MM.1S (cell line): ENCODE data around the gene ALB.

Experiments
- DNase-seq: peaks from one replicate; pipeline ENCODE4 v3.0.0-alpha.2; 2015
- H2AFZ ChIP-seq: fragments of 300-600 bp; sonication (generic); 2 replicates; pipeline ENCODE4 v1.6.0; 2016; ENCODE audit warnings: antibody characterized with exemption, low read length
- H3F3A ChIP-seq: fragments of 300-600 bp; sonication (generic); 2 replicates; pipeline ENCODE4 v1.6.1; 2016; ENCODE audit warnings: mild to moderate bottlenecking, antibody characterized with exemption, low read length, moderate library complexity, mixed read lengths; ENCODE audit not compliant: insufficient read depth
- H3K27ac ChIP-seq: fragments of 300-600 bp; sonication (generic); 2 replicates; pipeline ENCODE4 v1.5.1; 2016; ENCODE audit warnings: mild to moderate bottlenecking, low read length
- H3K27me3 ChIP-seq: fragments of 300-600 bp; sonication (generic); replicated peaks from 2 replicates; pipeline ENCODE4 v1.6.0; 2016; ENCODE audit warnings: low read length; ENCODE audit not compliant: insufficient read depth
- H3K36me3 ChIP-seq: fragments of 300-600 bp; sonication (generic); replicated peaks from 2 replicates; pipeline ENCODE4 v1.6.1; 2016; ENCODE audit warnings: mild to moderate bottlenecking, low read length, mixed read lengths; ENCODE audit not compliant: insufficient read depth
- H3K4me1 ChIP-seq: fragments of 300-600 bp; sonication (generic); 2 replicates; pipeline ENCODE4 v1.6.1; 2016; ENCODE audit warnings: low read length, mixed read lengths
- H3K4me2 ChIP-seq: fragments of 300-600 bp; sonication (generic); 2 replicates; pipeline ENCODE4 v1.6.0; 2016; ENCODE audit warnings: low read depth, low read length
- H3K4me3 ChIP-seq: fragments of 300-600 bp; sonication (generic); 2 replicates; pipeline ENCODE4 v1.5.1; 2016; ENCODE audit warnings: low read length, mixed read lengths
- H3K79me2 ChIP-seq: fragments of 300-600 bp; sonication (generic); 2 replicates; pipeline ENCODE4 v1.6.1; 2016; ENCODE audit warnings: mixed run types, low read length, mixed read lengths
- H3K9ac ChIP-seq: fragments of 300-600 bp; sonication (generic); 2 replicates; pipeline ENCODE4 v1.6.1; 2016; ENCODE audit warnings: low read length, mixed read lengths
- H3K9me2 ChIP-seq: fragments of 300-600 bp; sonication (generic); replicated peaks from 2 replicates; pipeline ENCODE4 v1.6.1; 2016; ENCODE audit warnings: mild to moderate bottlenecking, low read length, mixed read lengths; ENCODE audit not compliant: insufficient read depth
- H3K9me3 ChIP-seq: fragments of 300-600 bp; sonication (generic); replicated peaks from 2 replicates; pipeline ENCODE4 v1.6.1; 2016; ENCODE audit warnings: mild to moderate bottlenecking, low read length, mixed read lengths; ENCODE audit not compliant: insufficient read depth
- H4K20me1 ChIP-seq: fragments of 300-600 bp; sonication (generic); 2 replicates; pipeline ENCODE4 v1.6.1; 2016; ENCODE audit warnings: mild to moderate bottlenecking, low read length, moderate library complexity, mixed read lengths; ENCODE audit not compliant: insufficient read depth
- EZH2 ChIP-seq: fragments of 300-600 bp; sonication (generic); optimal IDR thresholded peaks from 2 replicates; pipeline ENCODE3; 2017; ENCODE audit warnings: low read depth, mild to moderate bottlenecking, antibody characterized with exemption, low read length, mixed read lengths
- EZH2phosphoT487 ChIP-seq: fragments of 300-600 bp; sonication (generic); IDR thresholded peaks from 2 replicates; pipeline ENCODE4 v1.6.1; 2018; ENCODE audit warnings: antibody characterized with exemption, low read length
- TF ChIP-seq, protein P1 (sequence below): fragments of 300-600 bp; sonication (generic); IDR thresholded peaks from 2 replicates; pipeline ENCODE4 v1.5.1; 2016; ENCODE audit warnings: antibody characterized with exemption, low read length, mixed read lengths

ALB gene

DNA sequence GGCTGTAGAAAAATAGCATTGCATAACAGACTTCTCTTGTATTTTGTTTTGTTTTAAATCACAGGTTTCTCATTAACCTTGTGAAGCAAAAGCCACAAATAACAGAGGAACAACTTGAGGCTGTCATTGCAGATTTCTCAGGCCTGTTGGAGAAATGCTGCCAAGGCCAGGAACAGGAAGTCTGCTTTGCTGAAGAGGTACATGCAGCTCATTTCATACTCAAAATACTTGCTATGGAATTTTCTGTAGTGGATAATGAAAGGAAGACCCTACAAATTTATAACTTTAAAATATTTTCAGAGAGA lies 49.6 kb downstream of the ALB start:
- H3K79me2 ChIP-seq = no peaks in the 10 kb centered on the region
- no peak overlapping the region for H3K9ac ChIP-seq
- no peak for TF ChIP-seq EZH2phosphoT487
- TF ChIP-seq, protein P1, sequence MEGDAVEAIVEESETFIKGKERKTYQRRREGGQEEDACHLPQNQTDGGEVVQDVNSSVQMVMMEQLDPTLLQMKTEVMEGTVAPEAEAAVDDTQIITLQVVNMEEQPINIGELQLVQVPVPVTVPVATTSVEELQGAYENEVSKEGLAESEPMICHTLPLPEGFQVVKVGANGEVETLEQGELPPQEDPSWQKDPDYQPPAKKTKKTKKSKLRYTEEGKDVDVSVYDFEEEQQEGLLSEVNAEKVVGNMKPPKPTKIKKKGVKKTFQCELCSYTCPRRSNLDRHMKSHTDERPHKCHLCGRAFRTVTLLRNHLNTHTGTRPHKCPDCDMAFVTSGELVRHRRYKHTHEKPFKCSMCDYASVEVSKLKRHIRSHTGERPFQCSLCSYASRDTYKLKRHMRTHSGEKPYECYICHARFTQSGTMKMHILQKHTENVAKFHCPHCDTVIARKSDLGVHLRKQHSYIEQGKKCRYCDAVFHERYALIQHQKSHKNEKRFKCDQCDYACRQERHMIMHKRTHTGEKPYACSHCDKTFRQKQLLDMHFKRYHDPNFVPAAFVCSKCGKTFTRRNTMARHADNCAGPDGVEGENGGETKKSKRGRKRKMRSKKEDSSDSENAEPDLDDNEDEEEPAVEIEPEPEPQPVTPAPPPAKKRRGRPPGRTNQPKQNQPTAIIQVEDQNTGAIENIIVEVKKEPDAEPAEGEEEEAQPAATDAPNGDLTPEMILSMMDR = no peak
- no peak for TF ChIP-seq EZH2
- H3K4me1 ChIP-seq = no peaks in the 10 kb centered on the region
- no peak overlapping the region for H3K27ac ChIP-seq
- no peaks in the 10 kb centered on the region for H4K20me1 ChIP-seq
- no peaks in the 10 kb centered on the region for H3K36me3 ChIP-seq
- H2AFZ ChIP-seq = no peak overlapping the region
- H3K9me2 ChIP-seq = no peaks in the 10 kb centered on the region
- H3K4me3 ChIP-seq = no peak overlapping the region
- no peaks in the 10 kb centered on the region for H3K27me3 ChIP-seq
- DNase-seq = no peak
- H3K9me3 ChIP-seq = no peaks in the 10 kb centered on the region
- no peaks in the 10 kb centered on the region for H3F3A ChIP-seq
- no peak overlapping the region for H3K4me2 ChIP-seq

DNA sequence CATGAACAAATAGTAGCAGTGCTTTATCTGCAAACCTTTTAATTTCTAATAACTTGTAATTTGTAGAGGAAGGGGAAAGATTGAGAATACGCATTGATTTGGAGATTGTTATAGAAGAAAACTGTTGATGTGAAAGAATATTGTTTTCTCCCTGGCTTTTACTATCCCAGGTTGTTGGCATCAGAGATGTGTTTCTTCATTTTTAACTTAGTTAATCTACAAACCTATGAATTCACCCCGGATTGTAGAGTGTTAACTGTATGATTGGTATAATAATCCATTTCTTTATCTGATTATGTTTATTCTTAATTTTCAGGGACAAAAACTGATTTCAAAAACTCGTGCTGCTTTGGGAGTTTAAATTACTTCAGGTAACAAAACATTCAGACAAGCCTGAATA lies 50.8 kb downstream of the ALB start:
- no peaks in the 10 kb centered on the region for H3K9me2 ChIP-seq
- no peak for DNase-seq
- TF ChIP-seq EZH2 (no peak), EZH2phosphoT487 (no peak)

DNA sequence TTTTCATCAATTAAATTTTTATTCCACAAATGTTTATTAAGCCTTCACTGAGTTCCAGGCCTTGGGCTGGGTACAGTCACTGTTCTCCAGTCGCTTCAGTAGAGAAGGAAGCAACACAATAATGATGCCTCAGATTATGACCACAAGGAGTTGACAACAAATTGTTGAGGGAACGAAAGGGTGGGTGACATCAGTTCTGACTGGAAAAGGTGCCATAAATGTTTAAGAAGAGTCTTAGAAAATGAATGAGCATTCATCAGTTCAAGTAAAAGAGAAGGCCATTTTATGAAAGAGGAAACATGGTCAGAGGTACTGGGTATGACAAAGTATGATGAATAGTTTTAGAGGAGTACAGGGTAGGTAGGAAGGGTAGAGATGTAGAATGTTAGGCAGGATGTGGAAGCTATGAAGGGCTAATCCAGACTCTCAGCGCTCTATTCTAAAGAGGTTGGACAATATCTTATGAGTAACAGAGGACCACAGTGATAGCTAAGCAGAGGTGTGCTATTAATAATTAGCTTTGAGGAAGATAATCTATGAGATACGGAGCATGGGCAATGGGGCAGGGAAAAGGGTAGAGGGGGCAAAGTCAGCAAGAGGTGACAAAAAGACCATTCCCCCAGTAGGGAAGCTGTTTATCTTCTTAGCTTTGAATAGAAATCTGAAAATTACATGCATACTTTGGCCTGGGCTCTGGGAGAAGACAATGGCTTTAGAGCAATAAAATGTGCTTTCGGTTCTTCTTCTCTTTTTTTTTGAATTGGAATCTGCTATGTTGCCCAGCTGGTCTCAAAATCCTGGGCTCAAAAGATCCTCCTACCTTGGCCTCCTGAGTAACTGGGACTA lies 52.3 kb downstream of the ALB start:
- no peak for DNase-seq
- Histone ChIP-seq H3F3A (no peaks in the 10 kb centered on the region), H3K4me3 (no peak overlapping the region), H2AFZ (no peak overlapping the region), H3K9ac (no peak overlapping the region), H3K79me2 (no peaks in the 10 kb centered on the region), H3K27me3 (no peaks in the 10 kb centered on the region), H4K20me1 (no peaks in the 10 kb centered on the region), H3K4me1 (no peaks in the 10 kb centered on the region), H3K4me2 (no peak overlapping the region), H3K9me2 (no peaks in the 10 kb centered on the region), H3K27ac (no peak overlapping the region), H3K9me3 (no peaks in the 10 kb centered on the region), H3K36me3 (no peaks in the 10 kb centered on the region)
- no peak for TF ChIP-seq EZH2phosphoT487
- TF ChIP-seq, protein P1 = no peak
- no peak for TF ChIP-seq EZH2

More for the DNA sequence above, 50.8 kb downstream of the ALB start:
- H4K20me1 ChIP-seq = no peaks in the 10 kb centered on the region
- H3K27me3 ChIP-seq = no peaks in the 10 kb centered on the region
- no peak overlapping the region for H3K9ac ChIP-seq
- no peak overlapping the region for H3K4me3 ChIP-seq
- H3K36me3 ChIP-seq = no peaks in the 10 kb centered on the region
- no peaks in the 10 kb centered on the region for H3K79me2 ChIP-seq
- H3K4me2 ChIP-seq = no peak overlapping the region
- H3F3A ChIP-seq = no peaks in the 10 kb centered on the region
- no peaks in the 10 kb centered on the region for H3K9me3 ChIP-seq
- no peak overlapping the region for H2AFZ ChIP-seq
- H3K27ac ChIP-seq = no peak overlapping the region
- H3K4me1 ChIP-seq = no peaks in the 10 kb centered on the region
